Panc1 (cell line): ENCODE data around the gene TOR2A.

ENCODE experiments used
- POLR2AphosphoS5 ChIP-seq: IDR thresholded peaks from 2 replicates; pipeline ENCODE4 v1.6.1; 2012; ENCODE audit warnings: mild to moderate bottlenecking, low read depth, low read length, moderate library complexity
- TF ChIP-seq, protein P1 (sequence below): fragments of 450-650 bp; IDR thresholded peaks from 2 replicates; pipeline ENCODE4 v1.5.1; 2017; ENCODE audit warnings: mild to moderate bottlenecking
- TF ChIP-seq, protein P2 (sequence below), 2 experiments: IDR thresholded peaks; 2 replicates each; pipeline ENCODE4 v1.6.1; 2011 to 2012; ENCODE audit warnings: low read depth in 2 of 2, control low read depth in 1 of 2, low read length in 1 of 2, mild to moderate bottlenecking in 1 of 2, moderate library complexity in 1 of 2; ENCODE audit not compliant: insufficient read depth in 1 of 2

DNA sequence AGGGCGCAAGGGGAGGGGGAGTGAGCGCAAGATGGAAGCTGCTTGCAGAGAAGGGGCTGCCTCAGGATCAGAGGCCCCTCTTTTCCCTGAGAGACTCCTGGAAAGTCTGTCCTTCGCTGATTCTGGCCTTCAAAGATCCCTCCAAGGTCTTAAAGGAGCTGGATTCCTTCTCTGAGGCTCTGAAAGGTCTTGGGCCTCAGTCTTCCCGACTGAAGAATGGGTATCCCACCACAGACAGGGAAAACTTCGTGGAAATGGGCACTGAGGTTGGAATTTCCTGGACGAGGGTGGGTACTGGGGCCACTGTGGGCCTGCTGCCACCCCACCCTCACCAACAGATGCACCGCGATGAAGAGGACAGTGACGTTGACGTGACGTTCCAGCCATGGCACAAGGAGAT, 22.7 kb downstream of the TOR2A start:
- TF ChIP-seq, protein P1, sequence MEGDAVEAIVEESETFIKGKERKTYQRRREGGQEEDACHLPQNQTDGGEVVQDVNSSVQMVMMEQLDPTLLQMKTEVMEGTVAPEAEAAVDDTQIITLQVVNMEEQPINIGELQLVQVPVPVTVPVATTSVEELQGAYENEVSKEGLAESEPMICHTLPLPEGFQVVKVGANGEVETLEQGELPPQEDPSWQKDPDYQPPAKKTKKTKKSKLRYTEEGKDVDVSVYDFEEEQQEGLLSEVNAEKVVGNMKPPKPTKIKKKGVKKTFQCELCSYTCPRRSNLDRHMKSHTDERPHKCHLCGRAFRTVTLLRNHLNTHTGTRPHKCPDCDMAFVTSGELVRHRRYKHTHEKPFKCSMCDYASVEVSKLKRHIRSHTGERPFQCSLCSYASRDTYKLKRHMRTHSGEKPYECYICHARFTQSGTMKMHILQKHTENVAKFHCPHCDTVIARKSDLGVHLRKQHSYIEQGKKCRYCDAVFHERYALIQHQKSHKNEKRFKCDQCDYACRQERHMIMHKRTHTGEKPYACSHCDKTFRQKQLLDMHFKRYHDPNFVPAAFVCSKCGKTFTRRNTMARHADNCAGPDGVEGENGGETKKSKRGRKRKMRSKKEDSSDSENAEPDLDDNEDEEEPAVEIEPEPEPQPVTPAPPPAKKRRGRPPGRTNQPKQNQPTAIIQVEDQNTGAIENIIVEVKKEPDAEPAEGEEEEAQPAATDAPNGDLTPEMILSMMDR = no peak
- TF ChIP-seq, protein P2, sequence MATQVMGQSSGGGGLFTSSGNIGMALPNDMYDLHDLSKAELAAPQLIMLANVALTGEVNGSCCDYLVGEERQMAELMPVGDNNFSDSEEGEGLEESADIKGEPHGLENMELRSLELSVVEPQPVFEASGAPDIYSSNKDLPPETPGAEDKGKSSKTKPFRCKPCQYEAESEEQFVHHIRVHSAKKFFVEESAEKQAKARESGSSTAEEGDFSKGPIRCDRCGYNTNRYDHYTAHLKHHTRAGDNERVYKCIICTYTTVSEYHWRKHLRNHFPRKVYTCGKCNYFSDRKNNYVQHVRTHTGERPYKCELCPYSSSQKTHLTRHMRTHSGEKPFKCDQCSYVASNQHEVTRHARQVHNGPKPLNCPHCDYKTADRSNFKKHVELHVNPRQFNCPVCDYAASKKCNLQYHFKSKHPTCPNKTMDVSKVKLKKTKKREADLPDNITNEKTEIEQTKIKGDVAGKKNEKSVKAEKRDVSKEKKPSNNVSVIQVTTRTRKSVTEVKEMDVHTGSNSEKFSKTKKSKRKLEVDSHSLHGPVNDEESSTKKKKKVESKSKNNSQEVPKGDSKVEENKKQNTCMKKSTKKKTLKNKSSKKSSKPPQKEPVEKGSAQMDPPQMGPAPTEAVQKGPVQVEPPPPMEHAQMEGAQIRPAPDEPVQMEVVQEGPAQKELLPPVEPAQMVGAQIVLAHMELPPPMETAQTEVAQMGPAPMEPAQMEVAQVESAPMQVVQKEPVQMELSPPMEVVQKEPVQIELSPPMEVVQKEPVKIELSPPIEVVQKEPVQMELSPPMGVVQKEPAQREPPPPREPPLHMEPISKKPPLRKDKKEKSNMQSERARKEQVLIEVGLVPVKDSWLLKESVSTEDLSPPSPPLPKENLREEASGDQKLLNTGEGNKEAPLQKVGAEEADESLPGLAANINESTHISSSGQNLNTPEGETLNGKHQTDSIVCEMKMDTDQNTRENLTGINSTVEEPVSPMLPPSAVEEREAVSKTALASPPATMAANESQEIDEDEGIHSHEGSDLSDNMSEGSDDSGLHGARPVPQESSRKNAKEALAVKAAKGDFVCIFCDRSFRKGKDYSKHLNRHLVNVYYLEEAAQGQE (IDR thresholded peaks at IDR 0.05; ENCODE audit: insufficient read depth in 1 of 2, low read depth in 2 of 2, low read length in 1 of 2) = no peak
- no peak for TF ChIP-seq POLR2AphosphoS5
